Midbrain (tissue), 1 donor: Measurements from ENCODE around the gene PCED1A.

Source experiments
- DNase-seq: peaks from one replicate; lab custom pipeline; 2025; lab: John Stamatoyannopoulos, UW

The PCED1A gene, protein sequence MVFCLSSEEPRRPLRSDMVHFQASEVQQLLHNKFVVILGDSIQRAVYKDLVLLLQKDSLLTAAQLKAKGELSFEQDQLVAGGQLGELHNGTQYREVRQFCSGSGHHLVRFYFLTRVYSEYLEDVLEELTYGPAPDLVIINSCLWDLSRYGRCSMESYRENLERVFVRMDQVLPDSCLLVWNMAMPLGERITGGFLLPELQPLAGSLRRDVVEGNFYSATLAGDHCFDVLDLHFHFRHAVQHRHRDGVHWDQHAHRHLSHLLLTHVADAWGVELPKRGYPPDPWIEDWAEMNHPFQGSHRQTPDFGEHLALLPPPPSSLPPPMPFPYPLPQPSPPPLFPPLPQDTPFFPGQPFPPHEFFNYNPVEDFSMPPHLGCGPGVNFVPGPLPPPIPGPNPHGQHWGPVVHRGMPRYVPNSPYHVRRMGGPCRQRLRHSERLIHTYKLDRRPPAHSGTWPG

GRCh38 chr20:2840138-2840966 is at the start of gene PCED1A, which contains the start of gene VPS16:
Gene PCED1A (minus strand): TSS chr20:2840655. CDS start chr20:2839912, 743 bp downstream.
Gene VPS16 (plus strand): TSS chr20:2840745. CDS start chr20:2840775, 30 bp downstream.
- peak; percentile 90 for DNase-seq

- DNase-seq = no peak
Observed at GRCh38 chr20:2889797-2890196, 49.3 kb upstream of the PCED1A start.

GRCh38 chr20:2889209-2889608 is 48.8 kb upstream of the PCED1A start:
- DNase-seq = no peak

GRCh38 chr20:2888224-2888955 is 47.9 kb upstream of the PCED1A start:
- no peak for DNase-seq

- DNase-seq = no peak
Observed at GRCh38 chr20:2887715-2888114, 47.3 kb upstream of the PCED1A start.

DNA sequence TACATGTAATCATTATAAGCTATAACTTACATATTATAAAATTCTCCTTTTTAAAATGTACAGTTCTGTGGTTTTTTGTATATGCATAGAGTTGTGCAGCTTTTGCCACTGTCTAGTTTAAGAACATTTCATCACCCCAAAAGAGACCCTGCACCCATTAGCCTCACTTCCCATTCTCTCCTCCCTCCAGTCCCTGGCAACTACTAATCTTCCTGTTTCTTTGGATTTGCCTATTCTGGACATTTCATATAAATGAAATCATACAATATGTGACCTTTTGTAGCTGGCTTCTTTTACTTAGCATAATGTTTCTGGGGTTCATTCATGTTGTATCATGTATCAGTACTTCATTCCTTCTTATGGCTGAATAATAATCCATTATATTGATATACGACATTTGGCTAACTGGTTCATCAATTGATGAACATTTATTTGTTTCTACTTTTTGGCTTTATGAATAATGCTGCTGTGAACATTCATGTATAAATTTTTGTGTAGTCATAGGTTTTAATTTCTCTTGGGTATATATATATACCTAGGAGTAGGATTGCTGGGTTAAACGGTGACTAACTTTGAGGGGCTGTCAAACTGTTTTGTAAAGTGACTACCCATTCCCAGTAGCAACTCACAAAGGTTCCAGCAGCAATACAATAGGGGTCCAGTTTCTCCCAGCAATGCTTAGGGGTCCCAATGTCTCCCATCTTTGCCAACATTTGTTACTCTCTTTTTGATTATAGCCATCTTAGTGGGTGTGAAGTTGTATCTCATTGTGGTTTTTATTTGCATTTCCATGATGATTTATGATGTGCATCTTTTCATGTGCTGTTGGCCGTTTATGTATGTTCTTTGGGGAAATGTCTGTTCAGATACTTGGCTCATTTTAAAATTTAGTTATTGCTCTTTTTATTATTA is 43.5 kb upstream of the PCED1A start:
- DNase-seq = no peak

DNA sequence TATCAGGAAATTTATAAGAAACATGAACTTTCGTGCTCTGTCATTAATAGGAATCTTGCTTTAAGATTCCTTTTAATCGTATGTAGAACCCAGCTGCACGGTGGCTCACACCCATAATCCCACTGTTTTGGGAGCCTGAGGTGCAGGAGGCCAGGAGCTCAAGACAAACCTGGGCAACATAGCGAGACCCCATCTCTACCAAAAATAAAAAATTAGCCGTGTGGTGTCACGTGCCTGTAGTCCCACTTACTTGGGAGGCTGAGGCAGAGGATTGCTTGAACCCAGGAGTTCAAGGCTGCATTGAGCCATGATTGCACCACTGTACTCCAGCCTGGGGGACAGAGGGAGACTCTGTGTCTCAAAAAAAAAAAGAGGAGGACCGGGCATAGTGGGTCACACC is 40.2 kb upstream of the PCED1A start:
- no peak for DNase-seq

DNA sequence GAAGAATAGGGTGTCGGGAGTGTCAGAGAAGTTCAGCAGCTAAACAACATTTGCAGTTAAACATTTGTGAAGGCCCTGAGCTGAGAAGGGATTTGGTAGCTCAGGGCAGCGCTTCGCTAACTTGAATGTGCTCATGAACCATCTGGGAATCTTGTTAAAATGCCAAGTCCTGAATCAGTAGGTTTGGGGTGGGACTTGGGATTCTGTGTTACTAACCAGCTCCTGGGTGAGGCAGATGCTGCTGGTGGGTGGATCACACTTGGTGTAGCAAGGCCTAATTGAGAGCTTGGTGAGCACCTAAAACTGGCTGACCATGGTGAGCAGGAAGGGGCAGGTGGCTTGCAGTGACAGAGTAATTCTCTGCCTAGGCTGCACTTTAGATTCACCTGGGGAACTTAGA is 38.7 kb upstream of the PCED1A start:
- DNase-seq = no peak

- no peak for DNase-seq
Observed at GRCh38 chr20:2878515-2878914, 38.1 kb upstream of the PCED1A start.

DNA sequence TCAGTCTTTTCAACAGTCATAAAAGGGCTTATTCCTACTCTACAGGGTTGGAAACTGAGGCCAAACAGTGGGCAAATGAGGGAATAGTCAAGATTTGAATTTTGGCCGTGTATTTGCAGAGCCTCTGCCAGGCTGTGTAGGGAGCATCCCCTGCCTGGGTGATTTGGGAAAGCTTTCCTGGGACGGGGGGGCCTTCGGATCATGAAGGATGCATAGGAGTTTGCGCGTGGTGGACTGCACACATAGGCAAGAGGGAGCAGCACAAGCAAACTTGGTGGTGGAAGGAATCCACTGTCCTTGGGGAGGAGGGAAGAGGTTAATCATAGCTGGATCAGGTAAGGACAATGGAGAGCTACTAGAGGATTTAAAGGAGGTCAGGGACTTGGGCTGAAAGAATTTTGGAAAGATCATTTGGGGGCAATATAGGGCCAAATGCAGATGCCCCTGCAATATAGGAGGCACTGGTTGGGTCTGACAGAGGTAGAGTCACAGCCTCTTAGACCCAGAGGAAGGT is 35.3 kb upstream of the PCED1A start:
- no peak for DNase-seq

DNA sequence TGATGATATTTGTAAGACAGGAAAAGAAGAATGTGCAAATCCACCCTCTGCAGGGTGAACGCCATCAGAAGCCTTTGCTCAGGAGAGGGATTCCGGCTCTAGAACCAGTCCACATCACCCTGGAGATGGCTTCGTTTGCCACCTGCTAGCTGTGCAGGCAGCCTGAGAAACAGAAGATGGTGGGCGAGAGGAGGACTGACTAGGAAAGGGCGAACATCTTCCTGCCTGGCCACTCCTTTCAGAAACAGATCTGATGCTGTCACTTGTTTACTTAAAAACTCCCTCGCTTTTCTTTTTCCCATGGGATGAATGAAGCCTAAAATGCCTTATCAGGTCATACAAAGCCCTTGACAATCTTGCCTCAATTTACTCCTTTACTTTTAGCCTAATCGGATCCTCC is 34.0 kb upstream of the PCED1A start:
- no peak for DNase-seq

DNA sequence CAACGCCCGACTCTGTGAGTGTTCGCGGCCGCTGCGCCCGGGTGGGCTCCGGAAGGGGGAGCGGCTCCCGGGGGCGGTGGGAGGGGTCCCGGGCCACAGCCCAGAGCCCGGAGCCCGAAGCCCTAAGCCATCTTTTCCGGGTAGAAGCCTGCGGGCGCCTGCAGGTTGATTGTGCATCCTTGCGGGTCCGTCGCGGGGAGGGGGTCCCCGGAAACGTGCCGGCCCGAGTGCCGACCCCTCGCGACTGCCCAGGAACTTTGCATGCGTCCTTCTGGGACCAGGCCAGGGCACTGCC is 33.2 kb upstream of the PCED1A start:
- no peak for DNase-seq

DNA sequence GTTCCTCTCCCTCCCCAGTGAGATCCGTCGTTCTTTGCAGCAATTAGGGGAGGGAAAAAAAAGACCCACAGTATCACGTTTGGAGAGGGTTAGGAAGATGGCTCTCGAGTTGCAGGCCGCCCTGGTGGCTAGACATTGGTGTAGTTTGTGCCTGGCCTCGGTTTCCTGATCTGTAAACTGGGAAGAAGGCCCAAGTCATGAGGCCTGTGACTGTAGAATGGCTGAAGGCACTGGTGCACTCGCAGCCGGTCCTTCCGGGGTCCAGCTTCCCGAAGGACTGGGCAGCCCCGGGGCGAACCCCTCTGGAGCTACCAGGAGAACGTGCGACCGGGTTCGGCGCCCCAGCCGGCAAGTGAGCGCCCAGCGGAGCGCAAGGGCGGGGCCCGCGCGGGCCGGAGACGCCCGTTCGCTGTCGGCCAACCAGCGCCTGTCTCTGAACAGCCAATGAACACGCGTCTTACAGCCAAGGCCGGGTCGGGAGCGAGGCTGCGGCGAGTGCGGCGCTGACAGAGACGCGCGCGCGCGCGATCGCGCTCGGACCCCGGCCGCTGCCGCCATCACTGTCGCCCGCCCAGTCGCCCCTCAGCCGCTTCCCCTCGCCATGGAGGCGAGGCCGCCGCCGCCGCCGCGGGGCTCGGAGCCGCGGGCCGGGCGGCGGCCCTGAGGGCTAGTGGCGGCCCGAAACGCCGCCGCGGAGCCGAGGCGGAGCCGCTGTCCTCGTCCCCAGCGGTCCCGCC is 32.7 kb upstream of the PCED1A start, which contains the start of gene PTPRA:
Gene PTPRA (plus strand): TSS at position 472 of the 737 bp plus-strand sequence. CDS start 90,797 bp downstream, outside the sequence.
- DNase-seq = peak; percentile 94

- peak; percentile 77 for DNase-seq
Observed at GRCh38 chr20:2872459-2873009, 32.1 kb upstream of the PCED1A start.

DNA sequence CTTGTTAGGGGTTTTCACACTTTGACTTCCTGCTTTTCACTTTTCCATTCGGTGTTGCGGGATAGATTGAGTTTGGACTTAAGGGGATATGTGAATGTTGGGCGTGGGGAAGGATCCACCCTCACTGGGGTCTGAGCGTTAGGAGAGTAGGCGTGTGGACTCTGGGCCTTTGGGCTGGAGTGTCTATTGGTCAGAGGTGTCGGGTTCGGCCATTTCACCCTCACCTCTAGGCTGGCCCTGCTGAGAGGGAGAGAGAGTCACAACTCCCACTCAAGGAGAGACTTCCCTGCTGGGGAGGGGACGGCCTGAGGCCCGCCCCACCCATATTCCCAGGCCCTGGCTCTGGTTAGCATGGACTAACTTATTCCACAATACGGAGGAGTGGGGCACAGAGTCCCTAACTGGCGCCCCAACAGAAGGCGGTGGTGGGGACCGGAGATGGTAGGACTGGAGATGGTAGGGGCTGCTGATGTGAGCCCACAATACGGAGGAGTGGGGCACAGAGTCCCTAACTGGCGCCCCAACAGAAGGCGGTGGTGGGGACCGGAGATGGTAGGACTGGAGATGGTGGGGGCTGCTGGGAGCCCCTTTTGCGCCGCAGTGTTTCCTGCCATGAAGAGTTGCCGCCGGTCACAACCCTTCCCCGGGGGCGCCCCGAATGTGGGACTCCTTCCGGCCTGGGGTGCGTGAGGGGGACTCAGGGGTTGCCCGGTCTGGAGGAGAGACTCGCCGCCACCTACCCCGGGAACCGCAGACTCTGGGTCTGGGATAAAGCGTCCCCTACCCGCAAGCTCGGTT is 31.4 kb upstream of the PCED1A start:
- DNase-seq = no peak

DNA sequence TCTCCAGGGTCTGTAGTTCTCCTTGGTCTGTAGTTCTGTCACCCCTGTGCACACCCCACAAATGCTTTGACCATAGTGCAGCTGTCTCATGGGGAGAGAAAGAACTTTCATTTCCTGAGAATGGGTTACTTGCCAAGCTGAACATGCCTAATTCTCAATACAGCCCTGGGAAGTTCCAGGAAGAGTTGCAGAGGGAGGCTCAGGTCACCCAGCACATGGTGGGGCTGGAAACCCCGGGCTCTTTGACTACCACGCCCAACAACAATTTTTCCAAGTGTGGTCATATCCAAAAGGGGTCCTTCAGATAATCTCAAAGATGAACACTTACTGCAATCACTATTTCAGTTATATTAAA is 30.6 kb upstream of the PCED1A start:
- no peak for DNase-seq

- DNase-seq = no peak
Observed at GRCh38 chr20:2869381-2869780, 28.9 kb upstream of the PCED1A start.

- no peak for DNase-seq
Observed at GRCh38 chr20:2867081-2867864, 26.8 kb upstream of the PCED1A start.
